H1 (cell line): ENCODE results near the gene SPARCL1.

Experiments used
- EP300 ChIP-seq, 2 experiments: IDR thresholded peaks; 1 replicate in 1 of 2; 2 replicates in 1 of 2; pipeline ENCODE4 v1.6.1; 2011 to 2012; ENCODE audit warnings: low read depth in 2 of 2, low read length in 2 of 2, mild to moderate bottlenecking in 2 of 2, borderline replicate concordance in 1 of 2, inconsistent platforms in 1 of 2, moderate library complexity in 1 of 2
- EZH2 ChIP-seq: fragments of 200-600 bp; sonication (generic); IDR thresholded peaks from 2 replicates; pipeline ENCODE4 v1.7.1; 2012; ENCODE audit warnings: low read depth, mild to moderate bottlenecking, moderate library complexity, low read length, inconsistent platforms; ENCODE audit not compliant: severe bottlenecking
- POLR2AphosphoS5 ChIP-seq: IDR thresholded peaks from 2 replicates; pipeline ENCODE4 v1.6.1; 2011; ENCODE audit warnings: low read depth, low read length
- TF ChIP-seq, protein P1 (sequence below): IDR thresholded peaks from 2 replicates; pipeline ENCODE4 v1.6.1; 2011; ENCODE audit warnings: low read depth, mild to moderate bottlenecking, low read length; ENCODE audit not compliant: insufficient read depth

DNA sequence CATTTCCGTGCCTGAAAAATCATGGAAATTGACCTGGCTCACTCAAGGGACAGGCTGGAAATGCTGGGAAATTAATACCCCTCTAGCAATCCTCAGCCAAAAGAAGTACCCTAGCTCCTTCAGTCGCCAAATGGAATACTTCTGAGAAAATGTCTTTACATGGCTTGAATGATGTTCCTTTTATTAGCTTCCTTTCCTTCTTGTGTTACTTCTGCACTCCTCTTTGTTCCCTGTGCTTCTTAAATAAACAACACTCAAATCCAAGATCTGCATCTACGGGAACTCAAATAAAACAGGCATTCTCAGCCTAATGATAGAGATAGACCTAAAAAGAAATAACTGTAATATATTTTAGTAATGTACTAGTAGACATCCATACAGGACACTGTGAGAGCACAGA is 36.1 kb downstream of the SPARCL1 start:
- no peak for TF ChIP-seq POLR2AphosphoS5
- no peak for TF ChIP-seq EZH2
- TF ChIP-seq, protein P1, sequence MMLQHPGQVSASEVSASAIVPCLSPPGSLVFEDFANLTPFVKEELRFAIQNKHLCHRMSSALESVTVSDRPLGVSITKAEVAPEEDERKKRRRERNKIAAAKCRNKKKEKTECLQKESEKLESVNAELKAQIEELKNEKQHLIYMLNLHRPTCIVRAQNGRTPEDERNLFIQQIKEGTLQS: no peak
- TF ChIP-seq EP300 (IDR thresholded peaks at IDR 0.05; ENCODE audit: borderline replicate concordance in 1 of 2, low read depth in 2 of 2, low read length in 2 of 2): no peak
